GM21447 (cell line): Measurements from ENCODE around the gene OBP2A.

Experiments
- ATAC-seq: cut with Tn5 transposase; IDR thresholded peaks from one replicate; pipeline ENCODE4 v1.9.1; 2021; ENCODE audit not compliant: unreplicated experiment

The OBP2A gene

GRCh38 chr9:135575995-135576631, 30.2 kb downstream of the OBP2A start:
- ATAC-seq: no peak

GRCh38 chr9:135577256-135577655, 31.3 kb downstream of the OBP2A start:
- ATAC-seq: no peak

- no peak for ATAC-seq
Observed at GRCh38 chr9:135579356-135579755, 33.4 kb downstream of the OBP2A start.

- no peak for ATAC-seq
Observed at GRCh38 chr9:135579889-135580660, 34.1 kb downstream of the OBP2A start.

GRCh38 chr9:135580664-135581380, 34.9 kb downstream of the OBP2A start:
- no peak for ATAC-seq

- no peak for ATAC-seq
Observed at GRCh38 chr9:135581636-135582426, 35.9 kb downstream of the OBP2A start.

GRCh38 chr9:135582541-135582940, 36.6 kb downstream of the OBP2A start:
- no peak for ATAC-seq

- ATAC-seq: no peak
Observed at GRCh38 chr9:135582966-135583687, 37.2 kb downstream of the OBP2A start.

GRCh38 chr9:135583688-135584011, 37.7 kb downstream of the OBP2A start:
- ATAC-seq: no peak

- no peak for ATAC-seq
Observed at GRCh38 chr9:135584371-135584770, 38.4 kb downstream of the OBP2A start.

GRCh38 chr9:135584934-135585333, 39.0 kb downstream of the OBP2A start:
- no peak for ATAC-seq

- ATAC-seq: no peak
Observed at GRCh38 chr9:135586601-135587109, 40.7 kb downstream of the OBP2A start.

GRCh38 chr9:135587658-135588057, 41.7 kb downstream of the OBP2A start:
- ATAC-seq: no peak

GRCh38 chr9:135588371-135588770, 42.4 kb downstream of the OBP2A start:
- no peak for ATAC-seq

GRCh38 chr9:135588886-135589595, 43.1 kb downstream of the OBP2A start:
- no peak for ATAC-seq

GRCh38 chr9:135589596-135590485, 43.9 kb downstream of the OBP2A start:
- no peak for ATAC-seq

- no peak for ATAC-seq
Observed at GRCh38 chr9:135590486-135591079, 44.7 kb downstream of the OBP2A start.
